ENCODE results near the gene SPDYE2.
"Not testable (repeated sequence)": the region's sequence is repeated elsewhere in the genome, so short reads cannot be mapped to it uniquely, and the experiment has no call there.

- TF ChIP-seq KLF1 (tag; IDR thresholded peaks at IDR 0.05); CTBP1 (IDR thresholded peaks at IDR 0.05; ENCODE audit: borderline replicate concordance); RB1 (IDR thresholded peaks at IDR 0.05; ENCODE audit: low read depth); ZHX1 (conservative IDR thresholded peaks at IDR 0.05; ENCODE audit: low read length); ATF1 (CRISPR knock-in tag; IDR thresholded peaks at IDR 0.05); ATF1 (tag; IDR thresholded peaks at IDR 0.05); ZNF282 (CRISPR knock-in tag; IDR thresholded peaks at IDR 0.05); CTCF (IDR thresholded peaks at IDR 0.05 in 2 of 3, conservative IDR thresholded peaks at IDR 0.05 in 1 of 3; ENCODE audit: insufficient read depth in 2 of 3, low read depth in 1 of 3, low read length in 3 of 3); CEBPG (CRISPR knock-in tag; IDR thresholded peaks at IDR 0.05); CEBPG (tag; conservative IDR thresholded peaks at IDR 0.05 in 1 of 2, IDR thresholded peaks at IDR 0.05 in 1 of 2); SIN3A (IDR thresholded peaks at IDR 0.05; ENCODE audit: borderline replicate concordance in 2 of 2, control insufficient read depth in 1 of 2, low read depth in 2 of 2, low read length in 2 of 2); YBX1 (IDR thresholded peaks at IDR 0.05); POLR2AphosphoS2 (IDR thresholded peaks at IDR 0.05; ENCODE audit: low read length); SMAD4 (CRISPR knock-in tag; conservative IDR thresholded peaks at IDR 0.05): not testable (repeated sequence)
Observed at GRCh38 chr7:102542083-102542482, 8.9 kb upstream of the SPDYE2 start.
